NCI-H510A treated with DMSO at 0.1 percent for 48 hours (cell line): ENCODE measurements around the gene PRR7.
A peak's percentile ranks its signal among the peaks of the same experiment; 100 is the strongest.

Experiments
- DNase-seq: peaks from one replicate; lab custom pipeline; 2025; lab: John Stamatoyannopoulos, UW

Gene PRR7

DNA sequence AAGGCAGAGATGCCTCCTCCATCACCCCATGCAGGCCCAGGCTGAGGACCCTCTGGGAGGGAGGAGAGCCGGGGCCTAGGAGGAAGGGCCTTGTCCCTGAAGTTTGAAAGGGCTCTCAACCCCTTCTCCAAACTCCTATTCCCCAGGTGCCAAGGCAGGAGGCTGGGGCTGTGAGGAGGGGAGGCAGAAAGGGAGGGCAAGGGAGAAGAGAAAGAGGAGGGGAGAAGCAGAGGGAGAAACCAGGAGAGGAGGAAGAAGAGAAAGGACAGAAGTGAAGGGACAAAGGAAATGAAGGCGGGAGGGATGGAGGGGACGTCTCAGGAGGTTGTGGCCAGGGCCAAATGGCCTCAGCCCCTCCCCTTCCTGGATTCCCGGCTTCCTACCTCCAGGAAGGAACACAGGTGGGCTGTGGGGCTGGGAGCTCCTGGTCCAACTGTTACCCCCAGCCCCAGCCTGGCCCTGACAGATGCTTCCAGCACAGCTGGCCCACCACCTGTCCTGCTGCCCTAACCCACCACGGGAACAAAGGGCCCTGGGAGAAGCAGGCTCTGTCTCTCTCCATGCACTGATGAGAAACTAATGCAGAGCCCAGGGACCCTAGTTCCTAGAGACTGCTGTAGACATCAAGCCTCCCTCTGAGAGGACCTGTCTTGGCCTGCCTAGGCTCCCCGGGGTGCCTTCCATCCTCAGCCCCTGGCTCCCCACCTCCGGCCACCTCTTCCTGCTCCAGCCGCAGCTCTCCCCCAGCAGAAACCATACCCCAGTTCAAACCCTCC is 23.3 kb downstream of the PRR7 start:
- no peak for DNase-seq

DNA sequence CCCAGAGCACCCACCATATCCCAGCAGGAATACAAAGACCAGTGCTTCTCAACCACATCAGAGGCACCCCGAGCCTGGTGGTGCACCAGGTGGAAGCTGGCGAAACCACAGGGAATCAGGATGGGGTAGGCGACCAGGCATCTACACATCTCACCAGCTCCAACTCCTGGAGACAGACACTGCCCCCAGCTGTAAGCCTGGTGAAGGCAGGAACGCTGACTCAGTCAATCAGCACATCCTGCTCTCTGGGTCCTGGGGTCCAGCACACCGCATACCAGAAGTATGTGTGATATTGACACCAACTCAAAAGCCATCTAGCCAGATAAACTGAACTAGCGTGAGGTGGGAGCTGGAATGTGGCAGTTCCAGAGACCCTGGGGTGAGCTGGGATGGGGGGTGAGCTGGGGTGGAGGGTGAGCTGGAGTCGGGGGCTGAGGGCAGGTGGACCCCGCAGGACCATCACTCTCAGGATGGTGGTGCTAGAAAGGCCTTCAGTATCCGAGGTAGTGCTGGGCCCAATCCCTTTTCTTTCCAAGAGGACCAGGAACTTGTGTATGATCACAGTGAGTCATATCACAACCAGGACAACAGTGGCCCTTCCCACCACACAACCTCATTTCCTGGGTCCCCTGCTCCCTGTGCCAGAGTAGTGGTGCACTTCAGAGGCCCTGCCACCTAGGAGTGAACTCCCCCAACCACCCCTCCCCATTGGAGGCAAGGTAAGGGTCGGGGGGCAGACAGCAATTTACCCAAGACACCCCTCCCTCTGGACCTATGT is 24.3 kb downstream of the PRR7 start:
- DNase-seq = no peak

DNA sequence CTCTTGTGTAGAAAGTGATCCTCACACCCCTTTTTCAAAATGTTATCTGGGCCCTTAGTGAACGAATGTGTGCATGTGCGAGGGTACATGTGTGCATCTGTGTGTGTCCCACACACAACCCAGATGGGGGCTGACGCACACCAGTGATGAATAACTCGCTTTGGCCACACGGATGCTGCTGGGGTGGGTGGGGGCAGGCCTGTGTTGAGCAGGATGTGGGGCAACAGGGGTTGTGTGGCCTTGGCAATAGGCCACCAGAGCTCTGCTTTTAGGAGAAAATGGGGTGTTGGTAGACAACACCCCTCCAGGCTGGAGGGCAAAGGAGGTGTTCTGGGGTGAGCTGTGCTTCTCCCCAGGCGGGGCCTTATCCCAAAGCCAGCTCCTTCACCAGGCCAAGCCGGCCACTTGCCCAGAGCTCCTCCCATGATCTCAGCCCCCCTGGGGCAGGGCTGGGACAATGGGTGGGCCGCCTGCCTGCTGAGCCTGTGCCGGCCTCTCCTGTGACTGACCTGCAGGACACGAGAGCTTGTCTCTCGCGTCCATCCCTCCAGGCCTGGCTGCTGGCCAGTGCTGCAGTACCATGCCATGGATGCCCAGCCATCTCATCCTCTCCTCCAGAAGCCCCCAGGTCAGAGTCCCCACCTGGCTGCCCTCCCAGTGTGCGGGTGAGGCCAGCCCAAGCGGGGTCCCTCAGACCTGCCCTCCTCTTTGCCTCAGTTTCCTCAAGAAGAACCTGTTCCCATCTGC is 25.2 kb downstream of the PRR7 start:
- no peak for DNase-seq

GRCh38 chr5:177472460-177473442 is 26.1 kb downstream of the PRR7 start:
- DNase-seq = no peak

DNA sequence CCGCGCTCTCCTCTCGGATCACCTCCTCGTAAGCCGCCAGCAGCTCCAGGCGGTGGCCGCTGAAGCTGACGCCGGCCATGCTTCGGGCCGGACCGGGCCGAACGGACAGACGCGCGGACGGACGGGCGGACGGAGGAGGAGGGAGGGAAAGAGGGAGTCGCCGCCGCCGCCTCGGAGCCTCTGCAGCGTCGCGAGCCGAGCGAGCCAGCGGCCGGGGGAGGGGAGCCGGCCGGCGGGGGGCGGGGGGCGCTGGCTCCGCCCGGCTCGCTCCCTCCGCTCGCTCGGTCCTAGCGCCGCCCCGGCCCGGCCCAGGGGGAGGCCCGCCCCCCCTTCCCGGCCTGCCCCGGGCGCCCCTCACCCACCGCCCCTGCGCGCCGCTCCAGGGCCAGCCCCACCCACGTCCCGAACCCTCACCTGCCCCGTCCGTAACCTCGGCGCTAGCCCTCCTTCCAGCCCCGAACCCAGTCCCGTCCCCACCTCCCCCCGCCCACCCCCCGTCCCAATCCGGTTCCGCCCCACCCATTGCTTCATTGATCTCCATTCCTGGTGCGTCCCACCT is 26.9 kb downstream of the PRR7 start, which contains the start of gene DBN1:
Gene DBN1, minus strand, starts transcription at position 192 of the 559 bp plus-strand sequence. Its CDS starts 113 bp downstream, at position 79.
- DNase-seq = no peak

- DNase-seq = no peak
These were observed 27.4 kb downstream of the PRR7 start for GRCh38 chr5:177474002-177474476.

GRCh38 chr5:177474846-177475562 is 28.4 kb downstream of the PRR7 start:
- DNase-seq = no peak

DNA sequence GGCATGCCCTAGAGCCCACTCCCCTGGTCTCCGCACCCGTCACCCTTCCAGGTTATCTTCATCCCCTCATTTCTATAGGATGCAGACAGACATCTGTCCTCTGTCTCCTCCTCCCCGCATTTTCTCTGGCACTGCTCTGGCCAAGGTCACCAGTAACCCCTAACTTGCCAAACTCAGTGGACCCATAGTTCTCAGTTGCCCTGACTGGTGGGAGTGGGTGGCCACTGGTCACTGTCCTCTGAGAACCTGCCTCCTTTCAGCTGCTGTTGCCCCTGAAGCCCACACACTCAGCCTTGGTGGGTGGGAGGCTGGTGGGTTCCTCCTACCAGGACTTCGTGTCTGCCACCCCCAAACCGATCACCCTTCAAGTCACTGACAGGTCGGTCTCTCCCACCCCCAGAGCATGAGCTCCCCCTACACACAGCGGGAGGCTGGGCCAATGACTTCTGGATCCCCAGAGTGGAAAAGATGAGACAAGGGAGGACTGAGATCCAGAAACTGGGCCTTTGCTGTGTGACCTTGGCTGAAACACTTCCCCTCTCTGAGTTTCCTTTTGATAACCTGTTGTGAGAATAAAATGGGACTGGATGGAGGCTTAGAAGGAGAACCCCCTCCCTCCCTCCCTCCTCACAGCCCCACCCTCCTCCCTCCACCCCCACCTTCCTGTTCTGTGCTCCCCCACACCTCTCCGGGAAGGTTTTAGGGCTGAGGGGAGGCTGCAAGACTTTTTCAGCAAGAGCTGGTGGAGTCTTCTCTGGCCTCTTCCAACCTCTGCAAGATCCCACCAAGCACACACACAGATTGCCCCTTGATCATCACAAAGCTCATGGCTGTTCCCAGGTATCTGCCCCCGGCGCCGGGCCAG is 29.2 kb downstream of the PRR7 start:
- no peak for DNase-seq

GRCh38 chr5:177476531-177477233 is 30.1 kb downstream of the PRR7 start:
- DNase-seq = no peak

GRCh38 chr5:177477701-177478477 is 31.3 kb downstream of the PRR7 start:
- DNase-seq = no peak

GRCh38 chr5:177478711-177479646 is 32.4 kb downstream of the PRR7 start:
- peak; percentile 30 for DNase-seq

GRCh38 chr5:177479774-177480173 is 33.2 kb downstream of the PRR7 start:
- no peak for DNase-seq

DNA sequence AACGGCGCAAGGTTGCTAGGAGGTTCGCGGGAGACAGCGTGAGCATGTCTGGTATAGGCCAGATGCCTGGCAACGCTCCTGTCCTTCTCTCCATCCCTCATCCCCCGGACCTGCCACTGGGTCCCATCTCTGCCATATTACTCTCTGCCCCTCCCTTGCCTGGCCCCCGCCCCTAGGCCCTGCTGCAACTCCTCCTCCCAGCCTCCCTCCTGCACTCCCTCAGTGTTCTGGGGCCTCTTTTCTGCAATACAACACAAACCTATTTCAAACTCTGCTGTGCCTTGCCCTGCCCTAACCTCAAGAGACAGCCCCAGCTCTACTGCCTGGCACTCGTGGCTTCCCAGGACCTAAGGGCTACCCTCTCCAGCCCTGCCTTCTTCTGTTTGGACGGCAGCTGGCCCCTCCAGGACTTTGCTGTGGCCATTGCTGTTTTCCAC is 35.8 kb downstream of the PRR7 start:
- DNase-seq = no peak

DNA sequence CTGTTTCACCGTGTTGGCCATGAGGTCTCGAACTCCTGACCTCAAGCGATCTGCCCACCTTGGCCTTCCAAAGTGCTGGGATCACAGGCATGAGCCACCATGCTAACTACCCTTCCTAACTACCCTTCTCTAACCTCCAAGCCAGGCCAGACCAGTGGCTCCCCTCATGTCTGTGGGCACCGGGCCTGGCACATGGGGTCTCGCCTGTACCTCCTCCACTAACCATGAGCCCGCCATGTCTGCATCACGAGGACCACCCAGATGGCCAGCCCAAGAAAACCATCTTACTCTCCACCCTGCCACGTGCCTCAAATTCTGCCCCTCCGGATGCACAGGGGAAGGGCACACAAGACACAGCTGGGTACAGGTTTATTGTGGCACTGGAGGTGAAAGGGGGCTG is 36.4 kb downstream of the PRR7 start:
- DNase-seq = no peak

GRCh38 chr5:177483994-177484901 is 37.6 kb downstream of the PRR7 start:
- DNase-seq = no peak
